ENCODE measurements around the gene ATP6V1D. TPM values are rescaled to one million over a fixed set of nuclear protein-coding genes. Genes with fewer than 3 reads are reported as not detected.

The ATP6V1D gene
- total and polyA plus RNA-seq, 2 of the 8 experiments (the other 6 are each of a cell fraction or from before 2014, with no cell fraction given), result 45.1 to 76.3 TPM

DNA sequence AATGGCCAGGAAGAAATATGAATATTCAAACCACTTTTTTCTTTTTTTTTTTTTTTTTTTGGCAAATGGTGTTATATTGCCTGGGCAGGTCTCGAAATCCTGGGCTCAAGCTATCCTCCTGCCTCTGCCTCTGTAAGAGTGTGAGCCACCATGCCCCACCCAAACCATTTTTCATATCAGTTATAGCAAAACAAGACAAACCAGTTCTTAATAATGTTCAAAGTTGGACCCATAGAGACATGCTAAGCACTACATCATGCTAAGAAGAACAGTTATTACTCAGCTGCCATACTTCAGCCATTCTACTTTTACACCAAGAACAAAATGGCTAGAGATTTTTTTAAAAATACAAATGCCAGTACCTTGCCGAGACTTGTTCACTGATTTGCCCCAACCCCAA lies 26.0 kb upstream of the ATP6V1D start:
- FAIRE-seq (no peak), DNase-seq (ENCODE audit: low read depth in 1 of 2, low spot score in 2 of 2) (no peak)
- Histone ChIP-seq H3K27me3 (replicated peaks in 1 of 4; ENCODE audit: control insufficient read depth in 3 of 4, extremely low read depth in 1 of 4, insufficient read depth in 3 of 4, low read length in 3 of 4) (no peaks in the 10 kb centered on the region), H3K4me3 (ENCODE audit: extremely low read depth in 1 of 4, insufficient read depth in 2 of 4, low read depth in 3 of 4, low read length in 4 of 4) (no peak overlapping the region), H3K4me1 (replicated peaks in 1 of 4; ENCODE audit: control insufficient read depth in 3 of 4, insufficient read depth in 4 of 4, low read length in 3 of 4) (no peaks in the 10 kb centered on the region), H3K23me2 (ENCODE audit: low read depth, low read length) (no peaks in the 10 kb centered on the region), H3K18ac (ENCODE audit: extremely low read depth, low read length) (no peak overlapping the region), H4K20me1 (replicated peaks in 1 of 2; ENCODE audit: control insufficient read depth in 1 of 2, insufficient read depth in 2 of 2, low read length in 2 of 2) (no peaks in the 10 kb centered on the region), H2BK120ac (replicated peaks; ENCODE audit: low read depth, low read length) (no peak overlapping the region), H3K14ac (ENCODE audit: insufficient read length) (no peak overlapping the region), H4K5ac (ENCODE audit: insufficient read length, low read depth, low read length) (no peak overlapping the region), H2BK12ac (ENCODE audit: low read depth, low read length) (no peak overlapping the region), H4K8ac (ENCODE audit: extremely low read depth, insufficient read depth, low read length) (no peak overlapping the region), H3K9ac (replicated peaks in 1 of 4; ENCODE audit: extremely low read depth in 1 of 4, low read depth in 3 of 4, low read length in 3 of 4) (no peak overlapping the region), H2AFZ (ENCODE audit: low read length) (no peak overlapping the region), H2BK20ac (ENCODE audit: low read length) (no peak overlapping the region), H3K4me2 (ENCODE audit: insufficient read depth in 1 of 2, low read depth in 2 of 2, low read length in 2 of 2) (no peak overlapping the region), H3K9me3 (ENCODE audit: insufficient read depth in 2 of 2, low read depth in 1 of 2, low read length in 1 of 2) (no peaks in the 10 kb centered on the region), H2BK5ac (ENCODE audit: low read depth, low read length) (no peak overlapping the region), H2AK5ac (ENCODE audit: low read depth, low read length) (no peak overlapping the region), H3K56ac (replicated peaks; ENCODE audit: insufficient read length, low read depth, low read length) (no peak overlapping the region), H3K27ac (ENCODE audit: low read depth, low read length) (no peak overlapping the region), H3K23ac (ENCODE audit: insufficient read length) (no peak overlapping the region), H4K91ac (replicated peaks; ENCODE audit: insufficient read length, low read length) (no peak overlapping the region), H2BK15ac (ENCODE audit: low read length) (no peak overlapping the region), H3K4ac (replicated peaks; ENCODE audit: insufficient read length, low read depth, low read length) (no peak overlapping the region), H3K79me1 (ENCODE audit: low read depth, low read length) (no peaks in the 10 kb centered on the region), H3K36me3 (ENCODE audit: control insufficient read depth in 2 of 4, insufficient read depth in 4 of 4, low read length in 3 of 4) (peaks cover 3 to 51% (median 37%) of the 10 kb centered on the region in 4 experiments; a peak in 7 of 8 replicates), H3K79me2 (ENCODE audit: control insufficient read depth in 1 of 2, insufficient read depth in 2 of 2, low read length in 2 of 2) (no peaks in the 10 kb centered on the region)
- ChIA-PET CTCF (ENCODE audit: partially characterized antibody) (interaction anchor here (1.0 to 1.8 kb wide), 3 partner anchors 8 to 42 kb away, joined by 3 to 6 read pairs (median 4); no protein-coding TSS in a partner anchor), POLR2A (ENCODE audit: partially characterized antibody) (interaction anchor here (0.5 to 1.2 kb wide), 3 partner anchors 10 to 431 kb away, joined by 4 read pairs; partner anchors contain the start of gene ZFYVE26)
- no peak for TF ChIP-seq SUZ12 (IDR thresholded peaks at IDR 0.05; ENCODE audit: low read length)
- TF ChIP-seq BACH1 (IDR thresholded peaks at IDR 0.05; ENCODE audit: low read length), result no peak
- no peak for TF ChIP-seq KDM4A (IDR thresholded peaks at IDR 0.05; ENCODE audit: low read depth, low read length, severe bottlenecking)
- 92% methylated on average over 2 of the region's 2 CpGs; no CpG with 5 or more reads in 1 of the 2 experiments for WGBS, 2 experiments (ENCODE audit: extremely low coverage in 1 of 2, insufficient coverage in 1 of 2, insufficient read length in 1 of 2, insufficient replicate concordance in 2 of 2, low coverage in 1 of 2, low lambda C conversion rate in 2 of 2, missing lambda C conversion rate in 1 of 2)

Measured in H1 (cell line).